ENCODE data around the gene TTBK2.

Gene TTBK2

GRCh38 chr15:42931702-42932486 lies 11.3 kb upstream of the TTBK2 start:
- ChIA-PET POLR2A (no interaction called here), CTCF (interaction anchor here (0.9 kb wide), 1 partner anchor 9 kb away, joined by 4 read pairs; no protein-coding TSS in a partner anchor)
- Histone ChIP-seq H3K36me3 (ENCODE audit: control insufficient read depth in 2 of 2, insufficient read depth in 1 of 2, low read length in 2 of 2) (no peaks in the 10 kb centered on the region), H3K4me1 (ENCODE audit: control insufficient read depth, insufficient read depth, low read length) (0 out of 2 replicates have a peak, but pooled peaks cover 2% of the 10 kb centered on the region), H3K9me3 (ENCODE audit: control insufficient read depth, insufficient read depth, low read depth, low read length) (no peaks in the 10 kb centered on the region), H3K4me3 (ENCODE audit: low read depth, low read length) (no peak overlapping the region), H3K27ac (ENCODE audit: extremely low read depth, low read depth, low read length) (no peak overlapping the region)
- TF ChIP-seq ZNF660 (tag by site-specific recombination; IDR thresholded peaks at IDR 0.05) (no peak), AEBP2 (tag by site-specific recombination; IDR thresholded peaks at IDR 0.05; ENCODE audit: borderline replicate concordance) (no peak), HIC1 (tag by site-specific recombination; IDR thresholded peaks at IDR 0.05) (no peak), ZNF513 (tag by site-specific recombination; IDR thresholded peaks at IDR 0.05) (no peak), ZNF221 (tag by site-specific recombination; IDR thresholded peaks at IDR 0.05; ENCODE audit: borderline replicate concordance) (no peak), ZBTB26 (tag by site-specific recombination; optimal IDR thresholded peaks at IDR 0.05) (no peak)

GRCh38 chr15:42929306-42929848 lies 8.8 kb upstream of the TTBK2 start:
- no peak for TF ChIP-seq ZBTB10 (tag by site-specific recombination; IDR thresholded peaks at IDR 0.05)
- TF ChIP-seq ZNF184 (tag by site-specific recombination; IDR thresholded peaks at IDR 0.05): no peak
- no peak for TF ChIP-seq BCL11B (tag by site-specific recombination; IDR thresholded peaks at IDR 0.05; ENCODE audit: low read depth)
- TF ChIP-seq KLF17 (tag by site-specific recombination; IDR thresholded peaks at IDR 0.05): no peak
- no peak for TF ChIP-seq ZNF792 (tag by site-specific recombination; IDR thresholded peaks at IDR 0.05)
- TF ChIP-seq GFI1B (tag by site-specific recombination; IDR thresholded peaks at IDR 0.05): no peak
- no peak for TF ChIP-seq ZNF530 (tag by site-specific recombination; IDR thresholded peaks at IDR 0.05; ENCODE audit: low read depth)
- TF ChIP-seq ZBTB8A (tag by site-specific recombination; IDR thresholded peaks at IDR 0.05): no peak
- no peak for TF ChIP-seq ZNF416 (tag by site-specific recombination; IDR thresholded peaks at IDR 0.05)
- POLR2A ChIA-PET: no interaction called here
- CTCF ChIA-PET: interaction anchor here (0.5 to 1.5 kb wide), 4 partner anchors 58 to 270 kb away, joined by 3 to 4 read pairs (median 4); no protein-coding TSS in a partner anchor
- Histone ChIP-seq H3K4me3 (ENCODE audit: low read depth, low read length) (no peak overlapping the region), H3K27ac (ENCODE audit: extremely low read depth, low read depth, low read length) (no peak overlapping the region), H3K36me3 (ENCODE audit: control insufficient read depth in 2 of 2, insufficient read depth in 1 of 2, low read length in 2 of 2) (no peaks in the 10 kb centered on the region), H3K4me1 (ENCODE audit: control insufficient read depth, insufficient read depth, low read length) (0 out of 2 replicates have a peak, but pooled peaks cover 2% of the 10 kb centered on the region), H3K9me3 (ENCODE audit: control insufficient read depth, insufficient read depth, low read depth, low read length) (no peaks in the 10 kb centered on the region)

All from HEK293 (cell line).